ENCODE results near the gene HDAC4.

- no peak for TF ChIP-seq CTCF (conservative IDR thresholded peaks at IDR 0.05; ENCODE audit: low read depth, low read length)
- no peak for TF ChIP-seq RAD21 (IDR thresholded peaks at IDR 0.05; ENCODE audit: low read length)
- TF ChIP-seq MAZ (IDR thresholded peaks at IDR 0.05; ENCODE audit: borderline replicate concordance, low read depth, low read length): no peak
- no peak for TF ChIP-seq MXI1 (IDR thresholded peaks at IDR 0.05; ENCODE audit: borderline replicate concordance, low read depth, low read length)
Observed at GRCh38 chr2:239145601-239146000, 255.2 kb downstream of the HDAC4 start.

Data from IMR-90 (cell line).